GM12878 (cell line): Measurements from ENCODE around the gene STK26. TPM values are rescaled to one million over a fixed set of nuclear protein-coding genes. Genes with fewer than 3 reads are reported as not detected.
A peak's percentile ranks its signal among the peaks of the same experiment; 100 is the strongest.

Source experiments
- BCLAF1 ChIP-seq: fragments of 450-650 bp; IDR thresholded peaks from 2 replicates; pipeline ENCODE4 v1.6.1; 2017; ENCODE audit warnings: antibody characterized with exemption, mild to moderate bottlenecking, moderate library complexity
- DPF2 ChIP-seq: fragments of 450-650 bp; IDR thresholded peaks from 2 replicates; pipeline ENCODE4 v1.6.1; 2017; ENCODE audit warnings: mild to moderate bottlenecking
- ESRRA ChIP-seq: IDR thresholded peaks from 2 replicates; pipeline ENCODE4 v1.6.1; 2012; ENCODE audit warnings: mild to moderate bottlenecking, low read length, improper control_type of control experiment
- IRF4 ChIP-seq: IDR thresholded peaks from 2 replicates; pipeline ENCODE4 v1.6.1; 2011; ENCODE audit warnings: low read depth, low read length
- KLF5 ChIP-seq: fragments of 450-650 bp; IDR thresholded peaks from 2 replicates; pipeline ENCODE4 v1.6.1; 2014; ENCODE audit warnings: mild to moderate bottlenecking; ENCODE audit not compliant: partially characterized antibody
- LARP7 ChIP-seq: fragments of 450-650 bp; IDR thresholded peaks from 2 replicates; pipeline ENCODE4 v1.6.1; 2017; ENCODE audit warnings: mild to moderate bottlenecking
- MYB ChIP-seq: fragments of 150-350 bp; IDR thresholded peaks from 2 replicates; pipeline ENCODE4 v1.6.1; 2014; ENCODE audit warnings: mild to moderate bottlenecking, low read depth, low read length, borderline replicate concordance
- NFIC ChIP-seq: IDR thresholded peaks from 2 replicates; pipeline ENCODE4 v1.6.1; 2012; ENCODE audit warnings: low read depth, mild to moderate bottlenecking, inconsistent platforms, low read length, moderate library complexity
- NFYB ChIP-seq: IDR thresholded peaks from 2 replicates; pipeline ENCODE4 v1.6.1; 2011; ENCODE audit warnings: low read depth, mild to moderate bottlenecking, low read length, improper control_type of control experiment, moderate library complexity; ENCODE audit not compliant: insufficient read depth
- PBX3 ChIP-seq: IDR thresholded peaks from 2 replicates; pipeline ENCODE4 v1.6.1; 2011; ENCODE audit warnings: mild to moderate bottlenecking, low read depth, low read length, moderate library complexity; ENCODE audit not compliant: insufficient replicate concordance
- PRDM15 ChIP-seq: fragments of 450-650 bp; formaldehyde crosslinking; IDR thresholded peaks from 2 replicates; pipeline ENCODE4 v1.4.0; 2020; ENCODE audit warnings: mild to moderate bottlenecking, moderate library complexity
- RAD21 ChIP-seq: IDR thresholded peaks from 2 replicates; pipeline ENCODE4 v1.6.1; 2011; ENCODE audit warnings: mild to moderate bottlenecking, low read depth, low read length, moderate library complexity; ENCODE audit not compliant: insufficient read depth
- STAT1 ChIP-seq: fragments of 450-650 bp; conservative IDR thresholded peaks from 2 replicates; pipeline ENCODE4 v1.6.1; 2014; ENCODE audit warnings: antibody characterized with exemption, mild to moderate bottlenecking
- SUPT20H ChIP-seq: IDR thresholded peaks from 2 replicates; pipeline ENCODE4 v1.6.1; 2011; ENCODE audit warnings: low read depth, mild to moderate bottlenecking, low read length, moderate library complexity, borderline replicate concordance; ENCODE audit not compliant: control insufficient read depth
- WRNIP1 ChIP-seq: IDR thresholded peaks from 2 replicates; pipeline ENCODE4 v1.6.1; 2011; ENCODE audit warnings: low read depth, low read length, improper control_type of control experiment, borderline replicate concordance
- polyA plus RNA-seq, 11 experiments: library from polyadenylated mRNA; depleted of rRNA in 4 of 11; unstranded in 6 of 11; stranded (reverse) in 5 of 11; fragments of >200 nt; fragmentation: Nextera tagmentation in 4 of 11; fragmentation: Illumina TruSeq in 1 of 11; extraction: Ambion mirVana in 4 of 11; extraction: Trizol in 1 of 11; gene quantifications; 1 replicate in 1 of 11; 2 replicates in 10 of 11; pipeline versions ENCODE4 v1.2.1 to v1.2.3, GENCODE V29; 2011 to 2016; ENCODE audit warnings: inconsistent platforms in 2 of 11, missing spikeins in 2 of 11, low read depth in 1 of 11
- total RNA-seq, 4 experiments: library from RNA; depleted of rRNA in 3 of 4; stranded (reverse); fragments of >200 nt in 3 of 4; fragmentation: Illumina TruSeq in 1 of 4; extraction: Trizol in 1 of 4; gene quantifications; 2 replicates each; pipeline versions ENCODE4 v1.2.1 to v1.2.3, GENCODE V29; 2013 to 2021

The STK26 gene
- total and polyA plus RNA-seq, 10 of the 15 experiments (the other 5 are each of a cell fraction or from before 2014, with no cell fraction given), result 30.4 to 78.6 (median 58.8) TPM

- no peak for TF ChIP-seq BCLAF1
- no peak for TF ChIP-seq MYB
- no peak for TF ChIP-seq PBX3
- no peak for TF ChIP-seq NFIC
- no peak for TF ChIP-seq STAT1
- no peak for TF ChIP-seq WRNIP1
- TF ChIP-seq RAD21, result no peak
- no peak for TF ChIP-seq LARP7
- TF ChIP-seq ESRRA, result no peak
- no peak for TF ChIP-seq KLF5
- TF ChIP-seq SUPT20H, result no peak
- no peak for TF ChIP-seq IRF4
- peak; percentile 69; the same call in 1 of the 2 replicates for TF ChIP-seq NFYB
- no peak for TF ChIP-seq PRDM15 (CRISPR knock-in tag)
- TF ChIP-seq DPF2, result 0 out of 2 replicates have a peak, but pooled peaks have one; percentile 33
These were observed 10.1 kb downstream of the STK26 start (continued) for GRCh38 chrX:132033166-132033565.
